Measurements from ENCODE around the gene SLC25A4.
"Not testable (repeated sequence)": the region's sequence is repeated elsewhere in the genome, so short reads cannot be mapped to it uniquely, and the experiment has no call there.

Gene SLC25A4

DNA sequence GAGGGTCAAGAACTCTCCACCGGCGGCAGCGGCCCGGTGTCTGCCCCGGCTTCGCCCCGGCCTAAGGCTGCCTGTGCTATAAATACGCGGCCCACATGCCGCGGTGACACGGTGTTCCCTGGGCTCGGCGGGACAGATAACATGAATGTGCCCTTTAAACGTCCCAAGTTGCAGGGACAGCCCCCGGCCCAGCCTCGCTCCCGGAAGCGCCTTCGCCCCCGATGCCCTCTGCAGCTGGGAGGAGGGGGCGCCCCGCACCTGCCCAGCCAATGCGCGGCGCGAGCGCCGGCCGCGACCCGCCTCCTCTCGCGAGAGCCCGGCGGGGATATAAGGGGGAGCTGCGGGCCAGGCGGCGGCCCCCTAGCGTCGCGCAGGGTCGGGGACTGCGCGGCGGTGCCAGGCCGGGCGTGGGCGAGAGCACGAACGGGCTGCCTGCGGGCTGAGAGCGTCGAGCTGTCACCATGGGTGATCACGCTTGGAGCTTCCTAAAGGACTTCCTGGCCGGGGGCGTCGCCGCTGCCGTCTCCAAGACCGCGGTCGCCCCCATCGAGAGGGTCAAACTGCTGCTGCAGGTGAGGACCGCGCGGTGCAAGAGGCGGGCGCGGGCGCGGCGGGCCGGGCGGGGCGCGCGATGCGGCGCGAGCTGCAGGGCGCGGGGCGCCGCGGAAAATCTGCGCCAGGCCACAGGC lies at the start of gene SLC25A4:
Gene SLC25A4, plus strand, starts transcription at position 355 of the 689 bp plus-strand sequence. Its CDS starts 107 bp downstream, at position 462.
- DNase-seq, result peak; percentile 88

DNA sequence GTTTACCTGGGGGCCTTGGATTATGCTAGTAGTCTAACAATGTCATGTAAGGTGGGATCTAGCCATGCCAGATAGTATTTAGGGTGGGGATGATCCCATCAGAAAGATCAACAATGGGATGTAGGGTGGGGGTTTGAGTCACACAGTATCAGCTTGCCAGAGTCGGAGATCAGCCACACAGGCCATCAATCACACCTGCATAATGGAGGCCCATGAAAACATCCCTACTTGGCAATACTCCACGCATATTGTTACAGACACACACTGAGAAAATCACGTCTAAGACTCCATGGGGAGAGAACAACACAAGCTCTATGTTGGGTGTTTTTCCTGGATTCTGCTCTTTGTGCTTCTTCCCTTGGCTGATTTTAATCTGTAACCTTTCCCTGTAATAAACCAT lies 49.5 kb upstream of the SLC25A4 start:
- no peak for DNase-seq

DNA sequence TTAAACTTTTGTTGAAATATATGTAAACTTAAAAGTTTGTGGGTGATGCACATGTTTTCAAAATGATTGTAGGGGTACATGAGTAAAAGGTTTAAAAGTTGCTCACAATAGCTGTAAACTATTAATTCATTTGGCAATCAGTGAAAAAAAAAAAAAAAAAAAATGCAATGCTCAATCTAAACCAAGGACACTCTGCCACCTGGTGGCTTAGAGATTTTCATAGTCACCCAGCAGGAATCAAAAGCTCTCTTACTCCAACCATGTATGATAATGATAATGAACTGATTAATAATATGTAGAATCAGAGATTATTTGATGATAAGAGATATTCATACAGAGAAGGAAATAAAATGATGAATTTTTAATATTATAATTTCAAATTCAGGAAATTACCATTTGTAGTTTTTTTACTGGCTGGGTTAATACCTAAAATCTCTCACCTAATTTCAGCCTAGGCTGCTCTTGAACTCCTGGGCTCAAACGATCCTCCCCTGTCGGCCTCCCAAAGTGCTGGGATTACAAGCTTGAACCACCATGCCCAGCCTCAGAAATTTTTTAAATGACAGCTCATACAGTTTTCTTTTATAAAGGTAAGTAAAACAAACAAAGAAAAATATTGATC lies 46.9 kb upstream of the SLC25A4 start:
- DNase-seq, result peak; percentile 38

GRCh38 chr4:185098474-185098873 lies 44.6 kb upstream of the SLC25A4 start:
- DNase-seq, result no peak

GRCh38 chr4:185099024-185099682 lies 43.9 kb upstream of the SLC25A4 start:
- no peak for DNase-seq

- no peak for DNase-seq
Measured at GRCh38 chr4:185099940-185100339, 43.1 kb upstream of the SLC25A4 start.

DNA sequence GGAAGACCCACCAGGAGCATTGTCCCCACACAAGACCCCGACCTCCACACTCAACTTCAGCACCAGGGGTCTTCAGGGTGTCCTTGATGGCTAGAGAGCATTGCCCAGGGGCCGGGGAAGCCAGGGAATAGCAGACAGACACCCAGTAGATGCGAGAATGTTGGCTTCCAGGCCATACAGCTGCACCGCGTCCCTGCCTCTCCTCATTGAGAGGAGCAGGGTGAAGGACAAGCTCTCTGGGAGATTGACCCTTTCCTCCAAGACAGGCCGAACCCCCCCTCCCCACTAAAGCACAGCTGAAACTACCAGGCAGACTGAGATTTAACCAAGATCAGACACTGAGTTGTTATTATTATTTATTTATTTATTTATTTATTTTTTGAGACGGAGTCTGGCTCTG lies 42.6 kb upstream of the SLC25A4 start:
- no peak for DNase-seq

GRCh38 chr4:185101354-185101890 lies 41.6 kb upstream of the SLC25A4 start:
- no peak for DNase-seq

GRCh38 chr4:185104733-185105132 lies 38.3 kb upstream of the SLC25A4 start:
- DNase-seq, result no peak

GRCh38 chr4:185106353-185106752 lies 36.7 kb upstream of the SLC25A4 start:
- DNase-seq, result no peak

DNA sequence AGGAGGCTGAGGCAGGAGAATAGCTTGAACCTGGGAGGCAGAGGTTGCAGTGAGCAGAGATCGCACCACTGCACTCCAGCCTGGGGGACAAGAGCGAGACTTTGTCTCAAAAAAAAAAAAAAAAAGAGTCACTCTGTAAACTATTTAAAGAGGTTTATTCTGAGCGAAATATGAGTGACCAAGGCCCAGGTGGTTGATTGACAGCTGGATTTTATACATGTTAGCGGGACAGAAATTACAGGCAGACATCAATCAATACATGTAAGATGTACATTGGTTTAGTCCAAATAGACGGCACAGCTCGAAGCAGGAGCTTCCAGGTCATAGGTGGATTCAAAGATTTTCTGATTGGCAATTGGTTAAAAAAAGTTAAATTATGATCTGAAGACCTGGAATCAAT lies 35.5 kb upstream of the SLC25A4 start:
- not testable (repeated sequence) for DNase-seq

- DNase-seq, result no peak
Measured at GRCh38 chr4:185108185-185108584, 34.9 kb upstream of the SLC25A4 start.

GRCh38 chr4:185108669-185109068 lies 34.4 kb upstream of the SLC25A4 start:
- no peak for DNase-seq

GRCh38 chr4:185109736-185110135 lies 33.3 kb upstream of the SLC25A4 start:
- no peak for DNase-seq

DNA sequence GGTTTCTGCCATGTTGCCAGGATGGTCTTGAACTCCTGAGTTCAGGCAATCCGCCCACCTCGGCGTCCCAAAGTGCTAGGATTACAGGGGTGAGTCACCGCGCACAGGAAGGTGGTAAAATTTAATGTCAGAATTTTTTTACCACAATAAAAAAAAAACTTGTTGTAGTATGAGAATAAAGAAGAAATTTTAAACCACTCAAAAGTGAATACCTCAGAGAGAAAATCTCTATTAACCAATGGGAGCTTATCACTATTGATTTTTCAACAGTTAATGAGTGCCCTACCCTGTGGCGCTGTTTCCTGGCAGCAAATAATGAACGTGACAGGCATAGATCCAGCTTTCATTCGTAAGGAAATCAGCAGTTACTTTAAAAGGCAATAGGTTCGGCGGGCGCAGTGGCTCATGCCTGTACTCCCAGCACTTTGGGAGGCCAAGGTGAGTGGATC lies 32.7 kb upstream of the SLC25A4 start:
- DNase-seq, result no peak

GRCh38 chr4:185112104-185112503 lies 31.0 kb upstream of the SLC25A4 start:
- no peak for DNase-seq

DNA sequence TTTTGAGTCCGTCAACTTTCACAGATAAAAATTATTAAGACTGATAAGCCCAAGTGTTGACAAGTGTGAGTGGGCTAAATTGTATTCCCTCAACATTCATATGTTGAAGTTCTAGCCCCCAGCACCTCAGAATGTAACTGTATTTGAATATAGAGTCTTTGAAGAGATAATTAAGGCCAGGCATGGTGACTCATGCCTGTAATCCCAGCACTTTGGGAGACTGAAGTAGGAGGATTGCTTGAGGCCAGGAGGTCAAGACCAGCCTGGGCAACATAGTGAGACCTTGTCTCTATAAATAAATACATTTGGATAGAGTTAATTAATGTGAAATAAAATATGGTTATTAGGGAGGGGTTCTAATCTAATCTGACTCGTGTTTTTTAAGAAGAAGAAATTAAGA lies 29.7 kb upstream of the SLC25A4 start:
- DNase-seq, result no peak

GRCh38 chr4:185115827-185116232 lies 27.2 kb upstream of the SLC25A4 start:
- no peak for DNase-seq

- no peak for DNase-seq
Measured at GRCh38 chr4:185117300-185117934, 25.6 kb upstream of the SLC25A4 start.

DNA sequence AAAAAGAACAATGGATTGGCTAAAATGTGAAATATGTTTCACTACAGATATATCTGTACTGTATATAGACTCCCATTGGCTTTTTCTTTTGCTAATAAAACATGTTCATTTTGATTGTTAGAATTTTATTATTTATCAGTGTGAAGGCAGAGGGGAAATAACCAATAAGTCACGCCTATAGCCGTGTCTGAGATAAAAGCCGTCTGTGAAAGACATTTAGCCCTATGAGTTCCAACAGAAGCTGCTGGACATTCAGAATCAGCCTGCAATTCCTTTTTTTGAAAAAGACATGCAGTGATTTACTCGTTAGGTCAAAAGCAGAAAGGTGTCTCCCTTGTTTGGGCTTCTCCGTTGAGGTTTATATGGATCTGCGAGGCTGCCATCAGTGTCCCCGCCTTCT lies 24.2 kb upstream of the SLC25A4 start:
- DNase-seq, result no peak

DNA sequence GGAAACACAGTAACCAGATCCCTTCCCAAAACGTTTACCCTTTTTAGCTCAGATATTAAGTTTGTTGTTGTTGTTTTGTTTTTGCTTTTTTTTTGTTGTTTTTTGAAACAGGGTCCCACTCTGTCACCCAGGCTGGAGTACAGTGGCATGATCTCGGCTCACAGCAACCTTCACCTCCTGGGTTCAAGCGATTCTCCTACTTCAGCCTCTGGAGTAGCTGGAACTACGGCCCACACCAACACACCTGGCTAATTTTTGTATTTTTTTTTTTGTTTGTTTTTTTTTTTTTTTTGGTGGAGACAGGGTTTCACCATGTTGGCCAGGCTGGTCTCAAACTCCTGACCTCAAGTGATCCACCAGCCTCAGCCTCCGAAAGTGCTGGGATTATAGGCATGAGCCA lies 23.6 kb upstream of the SLC25A4 start:
- not testable (repeated sequence) for DNase-seq

DNA sequence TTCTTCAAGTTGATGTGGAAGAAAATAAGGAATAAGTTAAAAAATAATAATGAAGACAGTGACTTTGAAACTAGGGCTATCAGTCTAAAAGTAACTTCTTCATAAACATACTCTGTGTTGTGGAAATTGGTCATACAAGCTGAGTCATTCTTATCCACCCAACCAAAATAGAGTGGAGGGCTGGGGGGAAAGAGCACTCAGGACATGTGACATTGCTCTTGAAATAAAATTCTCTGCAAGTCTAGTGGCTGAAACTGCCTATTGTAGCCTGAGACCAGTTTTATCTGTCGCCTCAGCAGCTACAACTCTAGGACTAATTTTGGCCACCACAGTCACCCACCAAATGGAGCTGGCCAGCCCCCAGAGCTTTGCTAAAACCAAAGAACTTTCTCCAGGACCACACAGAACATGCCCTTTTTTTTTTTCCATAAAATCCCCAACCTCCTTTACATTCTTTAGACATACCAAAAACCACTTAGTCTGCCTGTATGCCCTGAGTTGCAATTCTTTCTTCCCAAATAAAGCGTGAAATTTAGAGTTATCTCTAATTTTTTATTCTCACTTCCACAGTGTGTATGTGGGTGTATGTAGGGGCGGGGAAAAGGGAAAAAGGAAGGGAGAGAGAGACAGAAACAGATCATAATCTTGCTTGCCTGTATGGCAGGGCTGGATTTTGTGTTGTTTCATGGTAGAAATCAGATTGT lies 23.0 kb upstream of the SLC25A4 start:
- no peak for DNase-seq

DNA sequence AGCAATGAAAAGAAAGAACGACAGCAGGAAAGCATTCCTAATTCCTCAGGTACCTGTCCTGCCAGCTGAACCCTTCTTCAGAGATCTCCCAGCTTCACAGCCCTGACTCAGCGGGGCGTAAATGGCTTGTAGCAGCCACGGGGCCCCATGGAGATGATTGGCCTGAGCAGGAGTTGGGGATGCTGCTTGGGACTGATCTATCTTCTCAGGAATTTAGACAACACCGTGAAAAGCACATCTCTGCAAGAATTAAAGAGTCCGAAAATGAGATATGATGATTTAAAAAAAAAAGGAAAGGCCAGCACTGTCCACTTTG lies 22.5 kb upstream of the SLC25A4 start:
- DNase-seq, result no peak

All from CD4-positive, alpha-beta T cell treated with Interleukin-10 for 1 hour (primary cell).